Measurements from ENCODE around the gene SHROOM4.
A peak's percentile ranks its signal among the peaks of the same experiment; 100 is the strongest.

SHROOM4 gene

DNA sequence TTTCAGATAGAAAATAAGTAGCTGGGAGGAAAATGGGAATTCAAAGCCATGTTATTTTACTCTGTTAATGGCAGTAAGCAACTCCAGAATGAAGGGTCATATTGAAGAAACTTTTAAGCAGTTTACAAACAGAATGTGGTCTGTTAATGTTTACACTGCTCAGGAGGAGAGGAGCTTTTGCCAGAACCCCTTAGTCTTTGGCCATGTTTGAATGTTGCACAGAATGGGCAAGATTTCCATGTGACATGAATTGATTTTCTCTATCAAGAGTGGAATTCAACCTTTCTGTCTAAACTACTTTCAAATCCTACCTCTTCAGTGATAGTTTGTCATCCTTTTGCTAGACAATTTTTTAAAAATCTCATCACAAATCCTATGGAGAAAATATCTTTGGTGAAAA lies 227.6 kb downstream of the SHROOM4 start:
- TF ChIP-seq, protein P1, sequence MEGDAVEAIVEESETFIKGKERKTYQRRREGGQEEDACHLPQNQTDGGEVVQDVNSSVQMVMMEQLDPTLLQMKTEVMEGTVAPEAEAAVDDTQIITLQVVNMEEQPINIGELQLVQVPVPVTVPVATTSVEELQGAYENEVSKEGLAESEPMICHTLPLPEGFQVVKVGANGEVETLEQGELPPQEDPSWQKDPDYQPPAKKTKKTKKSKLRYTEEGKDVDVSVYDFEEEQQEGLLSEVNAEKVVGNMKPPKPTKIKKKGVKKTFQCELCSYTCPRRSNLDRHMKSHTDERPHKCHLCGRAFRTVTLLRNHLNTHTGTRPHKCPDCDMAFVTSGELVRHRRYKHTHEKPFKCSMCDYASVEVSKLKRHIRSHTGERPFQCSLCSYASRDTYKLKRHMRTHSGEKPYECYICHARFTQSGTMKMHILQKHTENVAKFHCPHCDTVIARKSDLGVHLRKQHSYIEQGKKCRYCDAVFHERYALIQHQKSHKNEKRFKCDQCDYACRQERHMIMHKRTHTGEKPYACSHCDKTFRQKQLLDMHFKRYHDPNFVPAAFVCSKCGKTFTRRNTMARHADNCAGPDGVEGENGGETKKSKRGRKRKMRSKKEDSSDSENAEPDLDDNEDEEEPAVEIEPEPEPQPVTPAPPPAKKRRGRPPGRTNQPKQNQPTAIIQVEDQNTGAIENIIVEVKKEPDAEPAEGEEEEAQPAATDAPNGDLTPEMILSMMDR (IDR thresholded peaks at IDR 0.05; ENCODE audit: low read depth, low read length): no peak
- DNase-seq (ENCODE audit: extremely low read depth, low read depth): no peak

DNA sequence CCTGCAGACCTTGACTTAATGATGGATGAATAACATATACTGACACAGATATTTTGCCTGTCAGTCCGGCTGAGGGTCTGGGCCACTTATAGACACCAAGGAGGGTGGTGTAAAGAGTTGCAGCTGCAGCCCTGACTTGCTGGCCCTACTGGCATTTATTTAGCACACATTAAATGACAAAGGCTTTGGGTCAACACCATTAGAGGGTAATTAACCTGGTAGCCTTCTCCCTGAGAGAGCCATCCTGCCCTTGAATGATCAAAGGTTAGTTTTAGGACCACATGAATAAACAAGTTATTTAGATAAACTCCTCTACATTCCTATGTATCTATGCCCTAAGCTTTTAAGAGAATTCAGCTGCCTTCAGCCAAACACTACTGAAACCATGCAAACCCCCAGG lies 232.6 kb downstream of the SHROOM4 start:
- no peak for DNase-seq (ENCODE audit: extremely low read depth, low read depth)
- TF ChIP-seq, protein P1 (IDR thresholded peaks at IDR 0.05; ENCODE audit: low read depth, low read length): no peak

- peak; percentile 8 for DNase-seq (ENCODE audit: extremely low read depth, low read depth)
- TF ChIP-seq, protein P1 (IDR thresholded peaks at IDR 0.05; ENCODE audit: low read depth, low read length): peak; percentile 67
Measured at GRCh38 chrX:50579955-50580354, 234.0 kb downstream of the SHROOM4 start.

DNA sequence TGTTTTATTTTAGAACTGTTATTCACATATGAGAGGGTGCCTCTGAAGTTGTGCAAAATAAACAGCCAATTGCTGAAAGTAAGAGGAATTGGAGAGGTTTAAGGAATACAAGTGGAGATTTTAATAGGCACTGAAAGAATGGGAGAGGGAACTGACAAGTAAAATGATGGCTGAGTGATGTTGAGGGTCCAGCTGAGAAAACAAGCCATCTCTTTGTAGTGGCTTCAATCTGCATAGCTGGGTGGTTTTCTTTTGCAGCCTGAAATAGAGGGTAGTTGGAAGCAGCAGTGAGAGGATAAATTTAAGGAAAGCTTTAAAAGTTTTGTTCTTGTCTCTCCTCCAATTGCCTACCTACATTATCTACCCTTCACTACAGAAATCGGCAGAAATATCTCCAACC lies 236.7 kb downstream of the SHROOM4 start:
- no peak for DNase-seq (ENCODE audit: extremely low read depth, low read depth)
- TF ChIP-seq, protein P1 (IDR thresholded peaks at IDR 0.05; ENCODE audit: low read depth, low read length): no peak

- TF ChIP-seq, protein P1 (IDR thresholded peaks at IDR 0.05; ENCODE audit: low read depth, low read length): no peak
- no peak for DNase-seq (ENCODE audit: extremely low read depth, low read depth)
Measured at GRCh38 chrX:50567636-50568035, 246.4 kb downstream of the SHROOM4 start.

- TF ChIP-seq, protein P1 (IDR thresholded peaks at IDR 0.05; ENCODE audit: low read depth, low read length): no peak
Measured at GRCh38 chrX:50565718-50566117, 248.3 kb downstream of the SHROOM4 start.

More at GRCh38 chrX:50565718-50566117, 248.3 kb downstream of the SHROOM4 start:
- no peak for DNase-seq (ENCODE audit: extremely low read depth, low read depth)

Measured in AG09319 (cell line).